Activated naive CD4-positive, alpha-beta T cell treated with anti-CD3 and anti-CD28 coated beads, Interleukin-2, amount 50 U/mL, for 24 hours (primary cell): ENCODE results near the gene ARID3A.

Source experiments
- H3K27ac Mint-ChIP-seq: one replicate; pipeline ENCODE4 v1.8.0; 2021; ENCODE audit warnings: mild to moderate bottlenecking, mixed read lengths
- H3K27me3 Mint-ChIP-seq: one replicate; pipeline ENCODE4 v1.8.0; 2021; ENCODE audit warnings: mixed read lengths
- H3K36me3 Mint-ChIP-seq: one replicate; pipeline ENCODE4 v1.8.0; 2021; ENCODE audit warnings: mixed read lengths
- H3K4me1 Mint-ChIP-seq: one replicate; pipeline ENCODE4 v1.8.0; 2021; ENCODE audit warnings: mixed read lengths
- H3K4me3 Mint-ChIP-seq: one replicate; pipeline ENCODE4 v1.8.0; 2021; ENCODE audit warnings: mild to moderate bottlenecking, mixed read lengths
- H3K9me3 Mint-ChIP-seq: one replicate; pipeline ENCODE4 v1.8.0; 2021; ENCODE audit warnings: mixed read lengths

ARID3A gene

GRCh38 chr19:1012334-1012733 lies 86.5 kb downstream of the ARID3A start:
- Mint-ChIP-seq H3K36me3 (no peaks in the 10 kb centered on the region), H3K27ac (no peak overlapping the region), H3K9me3 (no peaks in the 10 kb centered on the region), H3K4me3 (no peak overlapping the region), H3K27me3 (no peaks in the 10 kb centered on the region), H3K4me1 (peaks cover 11% of the 10 kb centered on the region)

- Mint-ChIP-seq H3K9me3 (no peaks in the 10 kb centered on the region), H3K36me3 (no peaks in the 10 kb centered on the region)
These were observed 87.4 kb downstream of the ARID3A start for GRCh38 chr19:1013218-1013617.

GRCh38 chr19:1014161-1015060 lies 88.6 kb downstream of the ARID3A start:
- Mint-ChIP-seq H3K4me1 (peaks cover 29% of the 10 kb centered on the region), H3K36me3 (no peaks in the 10 kb centered on the region), H3K9me3 (no peaks in the 10 kb centered on the region), H3K27me3 (no peaks in the 10 kb centered on the region), H3K27ac (no peak overlapping the region), H3K4me3 (no peak overlapping the region)

More at GRCh38 chr19:1013218-1013617, 87.4 kb downstream of the ARID3A start:
- Mint-ChIP-seq H3K27ac (no peak overlapping the region), H3K27me3 (no peaks in the 10 kb centered on the region), H3K4me1 (peaks cover 19% of the 10 kb centered on the region), H3K4me3 (no peak overlapping the region)

GRCh38 chr19:1015061-1015781 lies 89.4 kb downstream of the ARID3A start:
- H3K9me3 Mint-ChIP-seq: no peaks in the 10 kb centered on the region
- peaks cover 29% of the 10 kb centered on the region for H3K4me1 Mint-ChIP-seq
- H3K27me3 Mint-ChIP-seq: no peaks in the 10 kb centered on the region
- H3K4me3 Mint-ChIP-seq: no peak overlapping the region
- no peak overlapping the region for H3K27ac Mint-ChIP-seq
- H3K36me3 Mint-ChIP-seq: no peaks in the 10 kb centered on the region

GRCh38 chr19:1015782-1016646 lies 90.2 kb downstream of the ARID3A start:
- Mint-ChIP-seq H3K27ac (no peak overlapping the region), H3K9me3 (no peaks in the 10 kb centered on the region), H3K4me3 (peak overlapping the region; percentile 39), H3K27me3 (no peaks in the 10 kb centered on the region), H3K4me1 (peaks cover 29% of the 10 kb centered on the region), H3K36me3 (no peaks in the 10 kb centered on the region)

- Mint-ChIP-seq H3K27me3 (no peaks in the 10 kb centered on the region), H3K9me3 (no peaks in the 10 kb centered on the region), H3K4me3 (peak overlapping the region; percentile 59), H3K36me3 (no peaks in the 10 kb centered on the region), H3K27ac (no peak overlapping the region), H3K4me1 (peaks cover 31% of the 10 kb centered on the region)
These were observed 90.8 kb downstream of the ARID3A start for GRCh38 chr19:1016647-1017114.

GRCh38 chr19:1017115-1017905 lies 91.5 kb downstream of the ARID3A start:
- no peaks in the 10 kb centered on the region for H3K27me3 Mint-ChIP-seq
- H3K27ac Mint-ChIP-seq: no peak overlapping the region
- H3K36me3 Mint-ChIP-seq: no peaks in the 10 kb centered on the region
- peaks cover 33% of the 10 kb centered on the region for H3K4me1 Mint-ChIP-seq
- H3K4me3 Mint-ChIP-seq: peak overlapping the region; percentile 91
- no peaks in the 10 kb centered on the region for H3K9me3 Mint-ChIP-seq

- no peaks in the 10 kb centered on the region for H3K36me3 Mint-ChIP-seq
- H3K27ac Mint-ChIP-seq: no peak overlapping the region
- no peaks in the 10 kb centered on the region for H3K9me3 Mint-ChIP-seq
- H3K4me3 Mint-ChIP-seq: peak overlapping the region; percentile 91
- H3K27me3 Mint-ChIP-seq: no peaks in the 10 kb centered on the region
- peaks cover 33% of the 10 kb centered on the region for H3K4me1 Mint-ChIP-seq
These were observed 92.1 kb downstream of the ARID3A start for GRCh38 chr19:1017906-1018305.

- Mint-ChIP-seq H3K4me3 (peak overlapping the region; percentile 91), H3K27me3 (no peaks in the 10 kb centered on the region), H3K27ac (peak overlapping the region; percentile 30), H3K9me3 (no peaks in the 10 kb centered on the region), H3K36me3 (no peaks in the 10 kb centered on the region), H3K4me1 (peaks cover 33% of the 10 kb centered on the region)
These were observed 92.6 kb downstream of the ARID3A start for GRCh38 chr19:1018393-1018792.

- Mint-ChIP-seq H3K4me1 (peaks cover 33% of the 10 kb centered on the region), H3K27ac (peak overlapping the region; percentile 30), H3K4me3 (peak overlapping the region; percentile 91), H3K9me3 (no peaks in the 10 kb centered on the region), H3K36me3 (no peaks in the 10 kb centered on the region), H3K27me3 (no peaks in the 10 kb centered on the region)
These were observed 93.2 kb downstream of the ARID3A start for GRCh38 chr19:1018932-1019615.

GRCh38 chr19:1019616-1019961 lies 93.8 kb downstream of the ARID3A start:
- Mint-ChIP-seq H3K9me3 (no peaks in the 10 kb centered on the region), H3K4me3 (peak overlapping the region; percentile 91), H3K27ac (peak overlapping the region; percentile 85), H3K36me3 (no peaks in the 10 kb centered on the region), H3K4me1 (peaks cover 33% of the 10 kb centered on the region), H3K27me3 (no peaks in the 10 kb centered on the region)

GRCh38 chr19:1019980-1020867 lies 94.4 kb downstream of the ARID3A start:
- H3K36me3 Mint-ChIP-seq: no peaks in the 10 kb centered on the region
- peak overlapping the region; percentile 91 for H3K4me3 Mint-ChIP-seq
- H3K4me1 Mint-ChIP-seq: peaks cover 33% of the 10 kb centered on the region
- no peaks in the 10 kb centered on the region for H3K27me3 Mint-ChIP-seq
- H3K27ac Mint-ChIP-seq: peak overlapping the region; percentile 85
- H3K9me3 Mint-ChIP-seq: no peaks in the 10 kb centered on the region

GRCh38 chr19:1020868-1021425 lies 95.1 kb downstream of the ARID3A start, which contains the start of gene TMEM259:
TMEM259 (minus strand) TSS chr19:1021123; CDS start chr19:1020996, 127 bp downstream.
- no peaks in the 10 kb centered on the region for H3K36me3 Mint-ChIP-seq
- no peaks in the 10 kb centered on the region for H3K27me3 Mint-ChIP-seq
- no peaks in the 10 kb centered on the region for H3K9me3 Mint-ChIP-seq
- H3K4me1 Mint-ChIP-seq: peaks cover 34% of the 10 kb centered on the region
- peak within 1 kb of the TSS; percentile 99 for H3K27ac Mint-ChIP-seq
- peak within 1 kb of the TSS; percentile 91 for H3K4me3 Mint-ChIP-seq
